Ascending aorta (tissue), 2 donors: ENCODE measurements around the gene MVB12A. TPM values are rescaled to one million over a fixed set of nuclear protein-coding genes. Genes with fewer than 3 reads are reported as not detected.
A peak's percentile ranks its signal among the peaks of the same experiment; 100 is the strongest.

ENCODE experiments used
- DNase-seq, 2 donors: peaks; one replicate each; pipeline ENCODE4 v3.0.0-alpha.2; 2019; ENCODE audit warnings: low spot score in 2 of 2
- H3K27ac ChIP-seq, 2 donors: fragments of 200-600 bp; sonication (generic); one replicate each; pipeline ENCODE4 v1.5.1; 2016 to 2017; ENCODE audit warnings: mild to moderate bottlenecking in 1 of 2
- H3K27me3 ChIP-seq: fragments of 200-600 bp; sonication (generic); one replicate; pipeline ENCODE4 v1.5.1; 2017
- H3K36me3 ChIP-seq, 2 donors: fragments of 200-600 bp; sonication (generic); one replicate each; pipeline ENCODE4 v1.5.1; 2016
- H3K4me1 ChIP-seq, 2 donors: fragments of 200-600 bp; sonication (generic); one replicate each; pipeline ENCODE4 v1.5.1; 2016 to 2017; ENCODE audit warnings: mild to moderate bottlenecking in 1 of 2
- H3K4me3 ChIP-seq, 2 donors: fragments of 200-600 bp; sonication (generic); one replicate each; pipeline ENCODE4 v1.5.1; 2016 to 2017; ENCODE audit warnings: mild to moderate bottlenecking in 1 of 2
- H3K9me3 ChIP-seq, 2 donors: fragments of 200-600 bp; sonication (generic); one replicate each; pipeline ENCODE4 v1.5.1; 2016
- CTCF ChIP-seq, 3 experiments: fragments of 200-600 bp in 2 of 3; fragments of 450-650 bp in 1 of 3; sonication (generic) in 2 of 3; IDR thresholded peaks; one replicate each; pipeline ENCODE4 v1.5.1; 2016 to 2019; ENCODE audit warnings: antibody characterized with exemption in 3 of 3, mild to moderate bottlenecking in 1 of 3, moderate library complexity in 1 of 3
- intact Hi-C: fragments of 100-400 bp; cut with DNase I; formaldehyde crosslinking; loops from one replicate; pipeline ENCODE4 v1.15.1; 2023
- total RNA-seq: library from RNA; depleted of rRNA; stranded (reverse); fragments of >200 nt; gene quantifications from one replicate; pipeline ENCODE4 v1.1.0, GENCODE V29; 2016

The MVB12A gene
- total RNA-seq = 49.6 TPM

DNA sequence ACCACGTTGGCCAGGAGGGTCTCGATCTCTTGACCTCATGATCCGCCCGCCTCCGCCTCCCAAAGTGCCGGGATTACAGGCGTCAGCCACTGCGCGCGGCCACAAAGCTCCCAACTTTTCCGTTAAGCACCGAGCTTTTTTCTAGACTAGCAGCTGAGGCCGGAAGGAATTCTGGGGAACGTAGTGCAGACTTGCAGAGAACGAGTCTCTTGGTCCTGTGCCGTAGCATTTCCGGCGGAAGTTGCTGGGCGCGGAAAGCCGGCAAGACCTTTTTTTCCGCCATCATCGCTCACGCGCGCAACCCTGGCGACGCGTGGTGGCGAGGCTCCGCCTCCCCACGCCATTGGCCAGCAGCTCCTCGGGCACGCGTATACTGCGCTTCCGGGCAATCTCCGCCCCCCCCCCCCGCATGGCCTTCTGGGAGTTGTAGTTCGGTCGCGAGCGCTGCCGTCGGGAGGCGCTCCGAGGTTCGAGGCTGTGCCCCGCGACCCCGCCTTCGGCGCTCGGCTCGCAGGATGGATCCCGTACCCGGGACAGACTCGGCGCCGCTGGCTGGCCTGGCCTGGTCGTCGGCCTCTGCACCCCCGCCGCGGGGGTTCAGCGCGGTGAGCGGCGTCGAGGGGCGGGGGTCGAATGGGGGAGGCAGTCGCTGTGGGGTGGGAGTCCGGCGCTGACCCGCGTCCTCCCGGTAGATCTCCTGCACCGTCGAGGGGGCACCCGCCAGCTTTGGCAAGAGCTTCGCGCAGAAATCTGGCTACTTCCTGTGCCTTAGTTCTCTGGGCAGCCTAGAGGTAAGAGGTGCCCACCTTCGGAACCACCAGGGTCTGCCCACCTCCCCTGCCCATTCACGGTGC, at the start of gene MVB12A:
Gene MVB12A, plus strand, starts transcription at position 427 of the 854 bp plus-strand sequence. Its CDS starts 89 bp downstream, at position 516.
- Histone ChIP-seq H3K27me3 (no peaks in the 10 kb centered on the region), H3K27ac (peak within 1 kb of the TSS; percentile 28 to 78), H3K4me1 (peaks cover 5 to 6% of the 10 kb centered on the region in 2 donors), H3K36me3 (peaks cover 0 to 3% of the 10 kb centered on the region in 2 donors), H3K9me3 (no peaks in the 10 kb centered on the region), H3K4me3 (peak within 1 kb of the TSS; percentile 62 to 85)
- intact Hi-C loops = loop anchor here (1.0 to 2.0 kb wide), 2 partner anchors 29 to 51 kb away; partner anchors contain the start of gene SLC27A1
- no peak for TF ChIP-seq CTCF (IDR thresholded peaks at IDR 0.05)
- peak; percentile 91 to 98 for DNase-seq

DNA sequence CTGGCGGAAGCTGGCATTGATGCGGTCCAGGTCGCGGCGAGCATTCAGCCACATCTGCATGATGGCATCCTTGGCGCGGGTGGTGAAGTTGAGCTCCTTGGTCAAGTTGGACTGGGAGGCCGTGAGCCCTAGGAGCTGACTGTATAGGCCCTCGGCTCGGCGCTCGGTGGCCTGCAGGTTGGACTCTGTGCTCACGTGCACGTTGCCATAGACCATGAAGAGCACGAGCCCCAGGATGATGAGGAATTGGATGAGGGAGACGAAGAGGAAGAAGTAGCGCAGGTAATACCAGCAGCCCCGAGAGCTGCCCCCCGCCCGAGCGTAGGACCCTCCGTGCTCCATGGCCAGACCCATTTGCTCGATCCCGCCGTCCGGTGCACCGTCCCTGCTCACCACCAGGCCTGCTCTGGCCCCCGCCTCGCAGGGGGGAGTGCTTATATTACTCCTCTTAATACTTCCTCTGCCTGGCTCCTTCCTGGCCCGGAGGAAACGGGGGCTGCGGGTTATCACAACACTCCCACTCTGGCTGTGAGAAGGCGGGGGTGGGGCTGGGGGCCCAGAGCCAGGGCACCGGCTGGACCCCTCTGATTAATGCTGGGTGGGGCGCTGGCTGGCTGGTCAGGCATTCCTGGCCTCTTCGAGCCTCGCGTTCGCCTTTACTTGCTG, 42.8 kb upstream of the MVB12A start, which contains the start of gene PLVAP:
Gene PLVAP, minus strand, starts transcription at position 408 of the 666 bp plus-strand sequence. Its CDS starts 54 bp downstream, at position 354.
- Histone ChIP-seq H3K9me3 (no peaks in the 10 kb centered on the region), H3K36me3 (no peaks in the 10 kb centered on the region), H3K27ac (no peak within 1 kb of the TSS), H3K27me3 (no peaks in the 10 kb centered on the region), H3K4me1 (peaks cover 0 to 2% of the 10 kb centered on the region in 2 donors), H3K4me3 (peak within 1 kb of the TSS in 1 of 2 donors; percentile 26)
- DNase-seq = peak in 1 of 2 donors; percentile 68
- intact Hi-C loops = no loop called here
- no peak for TF ChIP-seq CTCF (IDR thresholded peaks at IDR 0.05)

GRCh38 chr19:17378271-17378670, 41.6 kb upstream of the MVB12A start:
- Histone ChIP-seq H3K36me3 (no peaks in the 10 kb centered on the region), H3K4me3 (no peak overlapping the region), H3K9me3 (no peaks in the 10 kb centered on the region), H3K27ac (no peak overlapping the region), H3K27me3 (no peaks in the 10 kb centered on the region), H3K4me1 (peaks cover 2 to 9% of the 10 kb centered on the region in 2 donors)
- intact Hi-C loops = no loop called here
- no peak for DNase-seq
- no peak for TF ChIP-seq CTCF (IDR thresholded peaks at IDR 0.05)

GRCh38 chr19:17379221-17379631, 40.6 kb upstream of the MVB12A start:
- no peak for DNase-seq
- Histone ChIP-seq H3K9me3 (no peaks in the 10 kb centered on the region), H3K36me3 (no peaks in the 10 kb centered on the region), H3K4me3 (no peak overlapping the region), H3K27me3 (no peaks in the 10 kb centered on the region), H3K27ac (no peak overlapping the region), H3K4me1 (peaks cover 2 to 13% of the 10 kb centered on the region in 2 donors)
- no peak for TF ChIP-seq CTCF (IDR thresholded peaks at IDR 0.05)
- intact Hi-C loops = no loop called here

GRCh38 chr19:17380426-17381138, 39.3 kb upstream of the MVB12A start:
- Histone ChIP-seq H3K9me3 (no peaks in the 10 kb centered on the region), H3K4me1 (peaks cover 2 to 13% of the 10 kb centered on the region in 2 donors), H3K4me3 (no peak overlapping the region), H3K27me3 (no peaks in the 10 kb centered on the region), H3K27ac (no peak overlapping the region), H3K36me3 (no peaks in the 10 kb centered on the region)
- intact Hi-C loops = no loop called here
- no peak for TF ChIP-seq CTCF (IDR thresholded peaks at IDR 0.05)
- DNase-seq = no peak
